Keratinocyte (primary cell): Measurements from ENCODE around the gene ZNF407.

ENCODE experiments used
- CTCF ChIP-seq, 3 experiments: IDR thresholded peaks in 1 of 3; conservative IDR thresholded peaks in 1 of 3; optimal IDR thresholded peaks in 1 of 3; 2 replicates in 2 of 3; 3 replicates in 1 of 3; pipeline versions ENCODE3 to v1.5.1; 2011; ENCODE audit warnings: low read length in 3 of 3, mild to moderate bottlenecking in 3 of 3, moderate library complexity in 2 of 3, control low read depth in 1 of 3, inconsistent platforms in 1 of 3; ENCODE audit not compliant: insufficient read depth in 2 of 3; ENCODE audit errors: extremely low read depth in 1 of 3
- EZH2 ChIP-seq: IDR thresholded peaks from one replicate; pipeline ENCODE4 v1.6.1; 2012; ENCODE audit warnings: inconsistent platforms, mild to moderate bottlenecking, low read length, moderate library complexity

- TF ChIP-seq CTCF (optimal IDR thresholded peaks at IDR 0.05 in 1 of 3, IDR thresholded peaks at IDR 0.05 in 1 of 3, conservative IDR thresholded peaks at IDR 0.05 in 1 of 3; ENCODE audit: extremely low read depth in 1 of 3, insufficient read depth in 2 of 3, low read length in 3 of 3) (no peak), EZH2 (no peak)
Observed at GRCh38 chr18:74760436-74760835, 162.8 kb downstream of the ZNF407 start.
